A549 (cell line): Measurements from ENCODE around the gene NTF3. TPM values are rescaled to one million over a fixed set of nuclear protein-coding genes. Genes with fewer than 3 reads are reported as not detected.

Source experiments
- ATAC-seq, 2 experiments: fragments of 200-7000 bp in 1 of 2; fragments of >200 bp in 1 of 2; cut with Nextera tagmentation in 1 of 2; cut with Tn5 transposase in 1 of 2; 3 replicates each; pipeline versions ENCODE4 v1.8.0 to v1.9.1; 2018 to 2020; ENCODE audit warnings: mild to moderate bottlenecking in 1 of 2, moderate library complexity in 1 of 2
- CTCF ChIA-PET: fragments of 300-600 bp; sonication (Branson Sonifier 250); formaldehyde crosslinking; extraction: SDS; loops from one replicate; lab custom pipeline; 2021; ENCODE audit warnings: antibody characterized with exemption, inconsistent platforms; lab: Yijun Ruan, JAX
- POLR2A ChIA-PET: fragments of 350-600 bp; formaldehyde crosslinking; extraction: SDS; loops from one replicate; lab custom pipeline; 2021; ENCODE audit warnings: antibody characterized with exemption, inconsistent platforms; lab: Yijun Ruan, JAX
- DNase-seq, 2 experiments: peaks; one replicate each; pipeline versions ENCODE4 v3.0.0 to v3.0.0-alpha.2; 2011 to 2016; ENCODE audit warnings: low read depth in 1 of 2, low spot score in 1 of 2
- FAIRE-seq: peaks from 2 replicates; lab custom pipeline; 2011; peaks lifted over from hg19 to GRCh38; lab: Jason Lieb, UNC
- H3K27ac ChIP-seq, 2 experiments: fragments of >200 bp; sonication (Bioruptor Twin); formaldehyde crosslinking; 3 replicates each; pipeline ENCODE4 v1.5.1; 2016 to 2017
- H3K4me1 ChIP-seq: fragments of >200 bp; sonication (Bioruptor Twin); formaldehyde crosslinking; 3 replicates; pipeline ENCODE4 v1.6.1; 2016
- H3K4me2 ChIP-seq: fragments of >200 bp; sonication (Bioruptor Twin); formaldehyde crosslinking; 3 replicates; pipeline ENCODE4 v1.6.1; 2016
- H3K4me3 ChIP-seq: fragments of >200 bp; sonication (Bioruptor Twin); formaldehyde crosslinking; 3 replicates; pipeline ENCODE4 v1.5.1; 2016
- H3K9me3 ChIP-seq: fragments of >200 bp; sonication (Bioruptor Twin); formaldehyde crosslinking; 3 replicates; pipeline ENCODE4 v1.6.1; 2016
- BCL3 ChIP-seq: fragments of >200 bp; sonication (Bioruptor Twin); formaldehyde crosslinking; IDR thresholded peaks from 3 replicates; pipeline ENCODE4 v1.6.1; 2016
- CBX8 ChIP-seq: fragments of 200-600 bp; sonication (generic); IDR thresholded peaks from 2 replicates; pipeline ENCODE4 v1.6.1; 2016
- CEBPB ChIP-seq, 2 experiments: fragments of >200 bp in 1 of 2; sonication (Bioruptor Twin) in 1 of 2; formaldehyde crosslinking in 1 of 2; IDR thresholded peaks; 2 replicates each; pipeline ENCODE4 v1.6.1; 2012 to 2016
- CTCF ChIP-seq: fragments of >200 bp; sonication (Bioruptor Twin); formaldehyde crosslinking; IDR thresholded peaks from 3 replicates; pipeline ENCODE4 v1.5.1; 2016
- EP300 ChIP-seq, 2 experiments: fragments of >200 bp; sonication (Bioruptor Twin); formaldehyde crosslinking; IDR thresholded peaks; 2 replicates in 1 of 2; 3 replicates in 1 of 2; pipeline ENCODE4 v1.6.1; 2016 to 2017
- GATA3 ChIP-seq: IDR thresholded peaks from 2 replicates; pipeline ENCODE4 v1.6.1; 2012; ENCODE audit warnings: borderline replicate concordance
- MAFK ChIP-seq: fragments of 450-650 bp; IDR thresholded peaks from 2 replicates; pipeline ENCODE4 v1.6.1; 2014; ENCODE audit not compliant: partially characterized antibody
- MAZ ChIP-seq: fragments of 150-350 bp; IDR thresholded peaks from 2 replicates; pipeline ENCODE4 v1.6.1; 2014; ENCODE audit warnings: antibody characterized with exemption, low read depth, low read length, borderline replicate concordance
- POLR2A ChIP-seq: IDR thresholded peaks from 2 replicates; pipeline ENCODE4 v1.6.1; 2012; ENCODE audit warnings: mild to moderate bottlenecking, low read length
- POLR2AphosphoS2 ChIP-seq: conservative IDR thresholded peaks from 2 replicates; pipeline ENCODE4 v1.6.1; 2012; ENCODE audit warnings: low read length, improper control_type of control experiment, inconsistent platforms
- RFX5 ChIP-seq: fragments of 450-650 bp; IDR thresholded peaks from 2 replicates; pipeline ENCODE4 v1.7.1; 2014; ENCODE audit warnings: antibody characterized with exemption, mild to moderate bottlenecking, moderate library complexity
- SMC3 ChIP-seq: fragments of >200 bp; sonication (Bioruptor Twin); formaldehyde crosslinking; IDR thresholded peaks from 3 replicates; pipeline ENCODE4 v1.6.1; 2018; ENCODE audit warnings: inconsistent platforms
- ZFP36 ChIP-seq: fragments of 450-650 bp; IDR thresholded peaks from 2 replicates; pipeline ENCODE4 v1.6.1; 2014; ENCODE audit warnings: borderline replicate concordance; ENCODE audit not compliant: partially characterized antibody
- ZNF302 ChIP-seq: fragments of 250-450 bp; sonication (Bioruptor Pico); IDR thresholded peaks from 2 replicates; pipeline ENCODE4 v1.9.0; 2021; ENCODE audit warnings: inconsistent platforms, mild to moderate bottlenecking, moderate library complexity
- ZSCAN20 ChIP-seq: fragments of 250-450 bp; sonication (Bioruptor Pico); IDR thresholded peaks from 2 replicates; pipeline ENCODE4 v1.8.0; 2022; ENCODE audit warnings: mild to moderate bottlenecking, moderate library complexity
- WGBS: methylation state at CpG from one replicate; pipeline ENCODE4 v1.1.6; 2017; ENCODE audit errors: missing lambda C conversion rate; 5-methylcytosine and 5-hydroxymethylcytosine counted together
- polyA plus RNA-seq, 4 experiments: library from polyadenylated mRNA; depleted of rRNA in 3 of 4; stranded (reverse); fragments of >200 nt; fragmentation: RNase III in 1 of 4; extraction: RNeasy Plus Mini Kit Qiagen cat#74134 plus additional on column Dnase treatment in 1 of 4; gene quantifications; 2 replicates in 3 of 4; 3 replicates in 1 of 4; pipeline ENCODE4 v1.2.3, GENCODE V29; 2011 to 2017
- TF ChIP-seq, protein P1 (sequence below): fragments of 450-650 bp; IDR thresholded peaks from 2 replicates; pipeline ENCODE4 v1.6.1; 2014; ENCODE audit warnings: antibody characterized with exemption
- TF ChIP-seq, protein P2 (sequence below): fragments of 200-600 bp; sonication (generic); IDR thresholded peaks from 2 replicates; pipeline ENCODE4 v1.6.1; 2016; ENCODE audit warnings: antibody characterized with exemption, mild to moderate bottlenecking, moderate library complexity

Gene NTF3
- polyA plus RNA-seq, 2 of the 4 experiments (the other 2 are of a cell fraction): not detected

DNA sequence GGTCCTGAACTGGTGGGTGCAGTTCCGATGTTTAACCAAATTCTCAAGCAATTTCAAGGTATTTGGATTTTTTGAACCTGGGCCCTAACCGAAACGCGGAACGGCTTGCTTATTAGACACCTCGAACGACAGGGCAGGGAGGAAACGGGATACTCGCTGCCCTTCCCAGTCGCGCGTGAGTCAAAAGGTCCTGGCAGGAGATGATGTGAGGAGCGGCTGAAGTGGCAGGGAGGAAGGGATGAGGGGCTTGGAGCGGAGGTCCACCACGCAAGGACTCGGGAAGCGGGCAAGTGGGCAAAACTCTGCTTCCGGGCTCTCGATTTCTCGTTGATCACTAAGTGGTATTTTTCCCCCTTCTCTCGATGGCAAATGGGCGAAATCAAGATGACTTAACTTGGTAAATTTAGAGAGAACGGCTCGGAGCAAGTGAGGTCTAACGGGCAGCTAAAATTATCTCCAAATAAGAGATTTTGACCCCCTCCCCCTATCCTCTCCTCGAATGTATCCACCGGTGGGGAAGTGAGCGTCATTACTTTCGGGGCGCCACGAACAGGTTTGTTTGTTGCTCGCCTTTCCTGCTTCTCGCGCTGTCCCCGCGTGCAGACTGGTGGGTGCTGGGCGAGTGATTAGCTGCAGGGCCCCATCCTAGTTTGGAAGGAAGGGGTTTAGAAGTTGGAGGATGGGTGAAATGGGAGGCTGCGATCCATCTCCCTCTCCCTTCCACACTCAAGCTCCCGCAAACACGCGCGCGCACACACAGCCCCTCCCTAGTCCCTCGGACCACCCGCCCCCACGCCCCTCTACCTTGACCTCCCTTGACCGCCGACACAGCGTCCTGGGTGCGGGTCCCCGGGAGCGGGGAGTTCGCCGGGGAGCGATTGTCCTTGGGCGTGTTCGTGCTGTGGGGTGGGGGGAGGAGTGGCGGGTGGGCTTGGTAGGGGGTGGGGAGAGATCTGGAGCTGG lies 986 bp upstream of the NTF3 start:
- no peaks in the 10 kb centered on the region for H3K4me1 ChIP-seq
- H3K27ac ChIP-seq: no peak overlapping the region
- no peaks in the 10 kb centered on the region for H3K9me3 ChIP-seq
- FAIRE-seq (no peak), DNase-seq (no peak), ATAC-seq (no peak)
- TF ChIP-seq POLR2A (no peak), GATA3 (no peak), BCL3 (no peak), RFX5 (no peak), SMC3 (no peak), CEBPB (IDR thresholded peaks at IDR 0.05) (no peak), MAFK (no peak)
- WGBS: 32% methylated on average over 43 of the region's 58 CpGs
- peak overlapping the region; percentile 47; the same call in 2 of the 3 replicates for H3K4me2 ChIP-seq
- ChIA-PET CTCF (no interaction called here), POLR2A (no interaction called here)
- no peak overlapping the region for H3K4me3 ChIP-seq

DNA sequence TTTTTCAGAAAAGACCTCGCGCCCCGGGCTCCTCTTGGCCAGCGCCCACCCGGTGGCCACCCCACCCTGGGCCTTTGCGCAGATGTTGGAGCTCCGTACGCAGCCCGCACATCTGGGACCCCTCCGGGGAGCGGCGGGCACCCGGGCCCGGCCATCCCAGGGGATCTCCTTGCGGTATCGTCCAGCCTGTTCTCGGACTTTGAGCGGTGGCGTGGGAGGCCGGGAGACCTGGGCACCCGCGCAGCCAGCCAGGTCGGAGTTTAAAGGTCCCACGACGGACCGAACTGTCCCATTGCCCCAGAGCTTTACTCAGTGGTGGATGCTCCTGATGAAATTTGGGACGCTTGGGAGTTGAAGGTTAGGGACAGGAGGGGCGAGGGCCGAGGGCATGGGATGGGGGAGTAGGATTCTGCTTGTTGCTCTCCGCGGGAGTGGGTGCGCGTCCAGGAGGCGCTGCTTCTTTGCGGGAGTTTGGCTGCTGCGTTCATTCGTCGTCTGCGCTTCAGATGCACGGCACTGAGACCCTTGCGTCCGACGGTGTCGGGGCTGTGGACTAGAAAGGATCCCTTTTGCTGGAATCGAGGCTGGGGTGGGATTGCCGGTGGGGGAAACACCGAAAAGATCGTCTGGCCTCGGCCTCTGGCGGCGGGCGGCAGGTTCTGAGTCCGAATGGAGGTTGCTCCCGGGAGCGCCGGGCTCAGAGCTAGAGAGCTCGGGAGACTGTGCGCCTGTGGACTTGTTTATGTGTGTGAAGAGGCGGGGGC lies 1.4 kb downstream of the NTF3 start:
- ATAC-seq (no peak), DNase-seq (no peak), FAIRE-seq (no peak)
- Histone ChIP-seq H3K4me2 (no peak overlapping the region), H3K27ac (no peak overlapping the region), H3K9me3 (no peaks in the 10 kb centered on the region), H3K4me3 (no peak overlapping the region), H3K4me1 (no peaks in the 10 kb centered on the region)
- TF ChIP-seq CBX8 (no peak), ZNF302 (CRISPR knock-in tag) (no peak), ZFP36 (no peak), CTCF (no peak), EP300 (IDR thresholded peaks at IDR 0.05) (no peak), POLR2AphosphoS2 (no peak), ZSCAN20 (no peak), MAZ (no peak), POLR2A (no peak)
- TF ChIP-seq, protein P1, sequence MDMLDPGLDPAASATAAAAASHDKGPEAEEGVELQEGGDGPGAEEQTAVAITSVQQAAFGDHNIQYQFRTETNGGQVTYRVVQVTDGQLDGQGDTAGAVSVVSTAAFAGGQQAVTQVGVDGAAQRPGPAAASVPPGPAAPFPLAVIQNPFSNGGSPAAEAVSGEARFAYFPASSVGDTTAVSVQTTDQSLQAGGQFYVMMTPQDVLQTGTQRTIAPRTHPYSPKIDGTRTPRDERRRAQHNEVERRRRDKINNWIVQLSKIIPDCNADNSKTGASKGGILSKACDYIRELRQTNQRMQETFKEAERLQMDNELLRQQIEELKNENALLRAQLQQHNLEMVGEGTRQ: no peak
- TF ChIP-seq, protein P2, sequence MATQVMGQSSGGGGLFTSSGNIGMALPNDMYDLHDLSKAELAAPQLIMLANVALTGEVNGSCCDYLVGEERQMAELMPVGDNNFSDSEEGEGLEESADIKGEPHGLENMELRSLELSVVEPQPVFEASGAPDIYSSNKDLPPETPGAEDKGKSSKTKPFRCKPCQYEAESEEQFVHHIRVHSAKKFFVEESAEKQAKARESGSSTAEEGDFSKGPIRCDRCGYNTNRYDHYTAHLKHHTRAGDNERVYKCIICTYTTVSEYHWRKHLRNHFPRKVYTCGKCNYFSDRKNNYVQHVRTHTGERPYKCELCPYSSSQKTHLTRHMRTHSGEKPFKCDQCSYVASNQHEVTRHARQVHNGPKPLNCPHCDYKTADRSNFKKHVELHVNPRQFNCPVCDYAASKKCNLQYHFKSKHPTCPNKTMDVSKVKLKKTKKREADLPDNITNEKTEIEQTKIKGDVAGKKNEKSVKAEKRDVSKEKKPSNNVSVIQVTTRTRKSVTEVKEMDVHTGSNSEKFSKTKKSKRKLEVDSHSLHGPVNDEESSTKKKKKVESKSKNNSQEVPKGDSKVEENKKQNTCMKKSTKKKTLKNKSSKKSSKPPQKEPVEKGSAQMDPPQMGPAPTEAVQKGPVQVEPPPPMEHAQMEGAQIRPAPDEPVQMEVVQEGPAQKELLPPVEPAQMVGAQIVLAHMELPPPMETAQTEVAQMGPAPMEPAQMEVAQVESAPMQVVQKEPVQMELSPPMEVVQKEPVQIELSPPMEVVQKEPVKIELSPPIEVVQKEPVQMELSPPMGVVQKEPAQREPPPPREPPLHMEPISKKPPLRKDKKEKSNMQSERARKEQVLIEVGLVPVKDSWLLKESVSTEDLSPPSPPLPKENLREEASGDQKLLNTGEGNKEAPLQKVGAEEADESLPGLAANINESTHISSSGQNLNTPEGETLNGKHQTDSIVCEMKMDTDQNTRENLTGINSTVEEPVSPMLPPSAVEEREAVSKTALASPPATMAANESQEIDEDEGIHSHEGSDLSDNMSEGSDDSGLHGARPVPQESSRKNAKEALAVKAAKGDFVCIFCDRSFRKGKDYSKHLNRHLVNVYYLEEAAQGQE: no peak
- ChIA-PET POLR2A (no interaction called here), CTCF (interaction anchor here (1.6 kb wide), 1 partner anchor 10 kb away, joined by 4 read pairs; no protein-coding TSS in a partner anchor)
- 25% methylated on average over 35 of the region's 59 CpGs for WGBS
